GM18519 (cell line): Measurements from ENCODE around the gene GCNT4.

ENCODE experiments used
- ATAC-seq: cut with Tn5 transposase; IDR thresholded peaks from one replicate; pipeline ENCODE4 v1.9.1; 2021; ENCODE audit warnings: mild to moderate bottlenecking, moderate library complexity; ENCODE audit not compliant: unreplicated experiment, low FRiP score

GCNT4 gene

DNA sequence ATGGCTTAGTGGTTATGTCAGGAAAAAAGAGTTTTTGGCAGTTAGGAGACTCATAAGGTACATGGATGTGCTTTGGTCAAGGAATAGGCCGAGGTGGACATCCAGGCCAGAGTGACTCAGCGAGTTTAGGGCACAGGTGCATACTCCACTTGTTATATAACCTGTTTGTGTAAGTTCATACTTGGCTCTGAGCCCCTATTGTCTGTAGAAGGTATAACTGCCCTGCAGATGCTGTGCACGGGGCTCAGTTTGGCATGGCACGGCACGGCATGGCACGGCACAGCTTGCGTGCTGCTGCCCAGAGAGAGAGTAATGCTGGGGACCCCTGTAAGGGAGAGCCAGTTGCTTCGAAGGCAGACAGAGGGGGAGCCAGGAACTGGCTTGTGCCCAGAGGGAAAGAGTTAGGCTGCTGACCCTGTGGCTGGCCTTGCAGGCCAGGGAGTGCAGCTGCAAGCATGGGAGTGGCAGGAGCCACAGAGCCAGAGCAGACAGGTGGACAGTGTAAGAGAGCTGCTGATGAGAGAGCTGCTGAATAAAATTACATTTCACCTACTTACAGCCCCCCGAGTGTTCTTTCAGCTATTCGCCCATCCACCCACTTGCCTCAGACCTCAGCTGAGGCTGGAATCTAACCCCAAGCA, 32.2 kb downstream of the GCNT4 start:
- no peak for ATAC-seq

DNA sequence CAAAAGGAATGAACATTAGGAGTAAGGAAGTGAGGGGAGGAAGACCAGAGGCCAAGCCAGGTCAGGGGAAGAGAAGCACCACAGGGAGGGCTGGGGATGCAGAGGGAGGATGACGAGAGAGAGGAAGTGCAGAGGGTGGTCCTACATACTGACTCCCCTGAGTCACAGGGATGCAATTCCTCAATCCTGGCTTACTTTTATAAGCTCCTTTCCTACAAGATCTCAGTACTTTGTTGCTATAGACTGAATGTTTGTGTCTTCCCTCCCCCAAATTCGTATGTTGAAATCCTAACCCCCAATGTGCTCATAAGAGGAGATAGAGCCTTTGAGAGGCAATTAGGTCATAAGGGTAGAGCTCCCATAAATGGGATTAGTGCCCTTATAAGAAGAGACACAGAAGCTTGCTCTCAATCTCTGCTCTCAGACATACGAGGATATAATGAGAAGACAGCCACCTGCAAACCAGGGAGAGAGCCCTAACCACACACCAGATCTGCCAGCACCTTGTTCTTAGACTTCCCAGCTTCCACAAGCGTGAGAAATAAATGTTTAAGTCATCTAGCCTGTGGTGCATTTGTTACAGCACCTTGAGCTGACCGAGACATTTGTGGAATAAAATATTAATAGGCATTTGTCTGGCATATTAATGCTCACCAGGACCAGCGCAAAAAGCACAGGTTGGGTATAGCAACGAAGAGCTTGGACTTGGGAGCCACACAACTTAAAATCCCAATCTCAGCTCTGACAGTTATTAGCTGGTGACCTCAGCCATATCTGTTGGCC, 33.4 kb downstream of the GCNT4 start:
- no peak for ATAC-seq

DNA sequence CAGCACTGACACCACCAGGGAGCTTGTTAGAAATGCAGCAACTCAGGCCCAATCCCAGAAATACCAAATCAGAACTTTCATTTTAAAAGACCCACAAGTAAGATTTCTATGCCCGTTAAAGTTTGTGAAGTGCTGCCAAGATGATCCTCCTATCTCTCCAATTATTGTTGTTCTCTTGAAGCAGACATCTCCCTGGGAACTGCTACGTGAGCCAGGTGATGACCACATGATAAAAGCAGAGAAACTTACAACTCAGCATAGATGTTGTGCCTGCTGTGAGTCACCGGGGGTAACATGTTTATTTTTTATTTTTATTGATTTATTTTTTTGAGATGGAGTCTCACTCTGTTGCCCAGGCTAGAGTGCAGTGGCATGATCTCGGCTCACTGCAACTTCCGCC, 34.4 kb downstream of the GCNT4 start:
- no peak for ATAC-seq

DNA sequence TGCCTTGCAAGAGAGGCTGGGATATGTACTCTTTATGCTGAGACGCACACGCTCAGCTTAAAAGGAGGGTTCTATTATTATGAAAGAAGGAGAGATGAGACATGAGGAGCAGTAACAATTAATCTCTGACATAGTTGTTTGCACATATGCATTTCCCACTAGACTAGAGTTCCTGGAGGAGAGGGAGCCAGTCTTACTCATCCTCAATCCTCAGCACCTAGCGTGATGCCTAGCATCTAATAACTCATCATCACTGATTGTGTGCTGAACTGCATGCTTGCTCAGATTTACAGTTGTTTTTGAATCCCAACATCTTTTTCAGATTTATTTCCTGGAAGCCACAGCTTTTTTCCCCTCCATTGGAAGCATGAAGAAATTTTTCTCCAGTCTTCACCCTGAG, 35.5 kb downstream of the GCNT4 start:
- ATAC-seq: no peak

DNA sequence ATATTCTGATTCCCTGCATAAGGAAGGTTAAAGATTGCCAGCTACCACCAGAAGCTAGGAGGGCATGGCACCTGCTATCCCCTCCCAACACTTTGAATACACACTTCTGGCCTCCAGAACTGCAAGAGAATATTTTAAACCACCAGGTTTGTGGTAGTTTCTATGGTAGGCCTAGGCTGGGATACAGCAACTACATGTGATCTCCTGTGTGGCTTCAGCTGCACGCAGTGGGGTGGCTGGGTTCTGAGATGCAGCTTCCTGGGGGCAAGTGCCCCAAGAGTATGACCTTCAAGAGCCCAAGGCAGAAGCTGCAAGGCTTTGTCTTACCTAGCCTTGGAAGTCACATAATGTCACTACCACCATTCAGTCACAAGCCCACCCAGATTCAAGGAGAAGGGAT, 39.6 kb downstream of the GCNT4 start:
- no peak for ATAC-seq

DNA sequence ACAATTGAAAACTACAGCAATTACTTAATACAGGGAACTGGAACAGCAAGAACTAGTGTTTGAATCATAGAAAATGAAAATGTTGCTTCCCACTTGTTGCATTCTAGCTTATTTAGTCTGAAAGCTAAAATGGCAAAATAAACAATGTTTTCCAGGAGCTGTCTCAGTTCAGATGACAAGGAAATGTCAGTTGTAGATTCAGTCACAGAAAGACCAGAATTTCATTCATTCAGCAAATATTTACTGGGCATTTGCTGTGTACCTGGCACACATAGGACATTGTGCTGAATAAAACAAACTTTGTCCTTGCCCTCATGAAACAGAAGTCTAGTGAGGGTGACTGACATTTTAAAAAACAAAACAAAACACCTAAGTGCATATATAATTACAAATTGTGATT, 41.5 kb downstream of the GCNT4 start:
- ATAC-seq: no peak

DNA sequence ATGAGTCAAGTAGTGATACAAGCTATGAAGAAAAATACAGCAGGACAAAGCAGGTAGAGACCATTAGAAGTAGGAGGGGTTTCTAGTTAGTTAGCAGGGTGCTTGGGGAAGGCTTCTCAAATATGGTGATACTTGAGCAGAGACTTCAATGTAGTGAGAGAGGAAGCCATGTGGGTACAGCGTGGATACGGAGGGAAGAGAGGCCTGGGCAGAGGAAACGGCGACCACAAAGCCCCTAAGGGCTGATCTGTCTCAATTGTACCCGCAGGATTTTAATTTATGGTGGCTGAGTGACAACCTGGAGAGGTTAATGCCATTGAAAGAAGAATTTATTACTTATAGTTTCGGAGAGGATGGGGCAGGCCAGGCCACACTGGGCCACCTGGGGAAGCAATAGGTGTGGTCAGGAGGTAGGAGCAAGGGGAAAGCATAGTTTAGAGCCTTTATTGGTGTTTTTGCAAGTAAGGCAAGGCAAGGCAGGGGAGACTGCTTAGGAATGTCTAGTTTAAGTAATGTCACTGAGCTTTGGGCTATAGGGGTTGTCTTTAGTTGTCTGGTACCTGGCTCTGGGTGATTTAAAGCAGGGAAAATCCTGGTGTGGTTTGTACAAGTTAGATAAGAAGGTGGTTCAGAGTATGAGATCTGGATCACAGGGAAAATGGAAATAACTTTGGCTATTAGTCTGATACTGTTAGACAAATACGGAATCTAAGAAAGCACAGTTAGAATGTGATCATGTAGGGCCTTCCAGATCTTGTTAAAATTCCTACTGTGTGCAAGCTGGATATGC, 42.6 kb downstream of the GCNT4 start:
- ATAC-seq: no peak

DNA sequence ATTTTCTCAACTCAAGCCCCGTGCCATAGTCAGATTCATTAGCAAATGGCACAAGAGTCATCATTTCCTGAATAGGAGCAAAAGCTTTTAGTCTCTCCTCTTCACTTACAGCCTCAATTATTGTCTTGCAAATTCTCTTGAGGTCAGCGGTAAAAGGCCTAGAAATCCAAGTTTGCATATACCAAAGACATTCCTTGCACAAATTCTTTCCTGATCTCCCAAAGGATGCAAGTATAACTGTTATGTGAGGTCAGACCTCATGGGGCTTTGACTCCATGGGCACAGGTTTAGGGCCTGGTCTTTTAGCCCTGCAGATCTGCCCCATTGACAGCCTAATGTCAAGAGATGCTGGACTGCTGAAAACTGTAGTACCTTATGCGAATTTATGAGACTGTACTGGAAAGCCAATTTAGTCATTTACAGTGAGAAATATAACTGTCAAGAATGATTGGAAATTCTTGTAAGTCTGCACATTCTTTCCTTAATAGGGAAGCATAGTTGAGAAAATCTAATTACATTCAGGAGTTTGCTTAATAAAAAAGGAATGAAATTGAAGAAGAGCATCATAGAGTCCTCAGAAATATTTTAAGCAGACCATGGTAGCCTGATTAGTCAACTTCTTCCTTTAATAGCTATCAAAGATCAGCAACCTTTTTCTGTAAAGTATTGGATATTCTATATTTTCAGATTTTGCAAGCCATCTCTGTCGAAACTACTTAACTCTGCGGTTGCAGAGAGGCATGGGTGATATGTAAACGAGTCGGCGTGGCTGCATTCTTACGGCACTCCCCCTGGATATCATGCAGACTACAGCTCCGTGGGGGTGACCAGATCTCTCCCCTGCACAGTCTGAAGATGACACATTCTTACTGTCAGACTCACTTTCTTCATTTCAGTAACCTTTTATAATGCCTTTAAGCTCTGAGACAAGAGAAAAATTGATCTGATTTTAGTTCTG, 45.2 kb downstream of the GCNT4 start:
- ATAC-seq: no peak

DNA sequence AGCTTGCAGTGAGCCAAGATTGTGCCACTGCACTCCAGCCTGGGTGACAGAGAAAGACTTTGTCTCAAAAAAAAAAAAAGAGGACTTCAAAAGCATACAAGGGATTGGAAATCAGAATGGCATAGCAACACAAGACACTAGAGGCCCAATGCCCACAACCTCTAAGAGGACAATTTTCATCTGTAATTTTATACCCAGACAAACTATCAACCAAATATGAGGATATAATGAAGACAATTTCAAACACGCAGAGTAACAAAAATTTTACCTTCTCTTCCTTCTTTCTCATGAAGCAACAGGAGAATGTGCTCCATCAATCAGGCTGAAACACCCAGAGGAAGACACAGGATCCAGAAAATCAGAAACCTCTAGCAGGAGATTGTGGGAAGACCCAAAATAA, 46.8 kb downstream of the GCNT4 start:
- no peak for ATAC-seq
